HEK293 (cell line): ENCODE results near the gene XRN2.

Experiments
- GLIS1 ChIP-seq: fragments of 450-650 bp; formaldehyde crosslinking; IDR thresholded peaks from 2 replicates; pipeline ENCODE4 v1.5.1; 2016; ENCODE audit warnings: missing biosample characterization, missing genetic modification characterization
- ZBTB7A ChIP-seq: fragments of 450-650 bp; formaldehyde crosslinking; IDR thresholded peaks from 2 replicates; pipeline ENCODE4 v1.5.1; 2016; ENCODE audit warnings: low read depth, missing biosample characterization, missing genetic modification characterization
- ZNF274 ChIP-seq, 2 experiments: fragments of 200-500 bp in 1 of 2; fragments of 450-650 bp in 1 of 2; sonication (Bioruptor generic) in 1 of 2; formaldehyde crosslinking in 1 of 2; IDR thresholded peaks; 2 replicates each; pipeline versions ENCODE4 v1.5.1 to v1.6.1; 2014 to 2016; ENCODE audit warnings: borderline replicate concordance in 1 of 2, inconsistent platforms in 1 of 2, low read length in 1 of 2, missing biosample characterization in 1 of 2, missing genetic modification characterization in 1 of 2
- ZNF776 ChIP-seq: fragments of 450-650 bp; formaldehyde crosslinking; IDR thresholded peaks from 2 replicates; pipeline ENCODE4 v1.5.0; 2017; ENCODE audit warnings: missing biosample characterization, missing genetic modification characterization, borderline replicate concordance
- ZNF792 ChIP-seq: fragments of 450-650 bp; formaldehyde crosslinking; IDR thresholded peaks from 2 replicates; pipeline ENCODE4 v1.5.1; 2016; ENCODE audit warnings: missing biosample characterization, missing genetic modification characterization
- TF ChIP-seq, protein P1 (sequence below): fragments of 450-650 bp; formaldehyde crosslinking; IDR thresholded peaks from 2 replicates; pipeline ENCODE4 v1.5.1; 2016; ENCODE audit warnings: missing biosample characterization, missing genetic modification characterization
- TF ChIP-seq, protein P2 (sequence below): fragments of 450-650 bp; formaldehyde crosslinking; IDR thresholded peaks from 2 replicates; pipeline ENCODE4 v1.5.1; 2016; ENCODE audit warnings: missing biosample characterization, missing genetic modification characterization
- TF ChIP-seq, protein P3 (sequence below): fragments of 450-650 bp; formaldehyde crosslinking; IDR thresholded peaks from 2 replicates; pipeline ENCODE4 v1.5.1; 2016; ENCODE audit warnings: missing biosample characterization, missing genetic modification characterization

DNA sequence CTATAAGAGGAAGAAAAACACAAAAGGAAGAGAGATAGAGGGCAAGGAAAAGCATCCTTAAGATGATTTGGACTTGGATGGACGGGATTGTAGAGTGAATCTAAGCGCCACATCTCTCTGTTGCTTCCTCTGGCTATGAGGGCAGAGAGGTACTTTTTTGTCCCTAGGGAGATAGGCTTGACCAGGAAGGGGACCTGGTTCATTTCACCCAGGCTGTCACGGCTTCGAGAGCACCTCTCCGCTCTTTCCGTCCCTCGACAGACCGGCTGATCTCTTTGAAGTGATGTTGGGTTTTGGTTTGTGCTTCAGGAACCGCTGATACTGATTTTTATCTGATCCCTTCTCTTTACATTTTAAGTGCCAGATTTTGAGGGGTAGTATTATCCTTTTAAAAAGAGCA lies 74.6 kb downstream of the XRN2 start:
- TF ChIP-seq, protein P1, sequence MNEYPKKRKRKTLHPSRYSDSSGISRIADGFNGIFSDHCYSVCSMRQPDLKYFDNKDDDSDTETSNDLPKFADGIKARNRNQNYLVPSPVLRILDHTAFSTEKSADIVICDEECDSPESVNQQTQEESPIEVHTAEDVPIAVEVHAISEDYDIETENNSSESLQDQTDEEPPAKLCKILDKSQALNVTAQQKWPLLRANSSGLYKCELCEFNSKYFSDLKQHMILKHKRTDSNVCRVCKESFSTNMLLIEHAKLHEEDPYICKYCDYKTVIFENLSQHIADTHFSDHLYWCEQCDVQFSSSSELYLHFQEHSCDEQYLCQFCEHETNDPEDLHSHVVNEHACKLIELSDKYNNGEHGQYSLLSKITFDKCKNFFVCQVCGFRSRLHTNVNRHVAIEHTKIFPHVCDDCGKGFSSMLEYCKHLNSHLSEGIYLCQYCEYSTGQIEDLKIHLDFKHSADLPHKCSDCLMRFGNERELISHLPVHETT (tag by site-specific recombination), result no peak
- TF ChIP-seq ZNF776 (tag by site-specific recombination), result no peak
- TF ChIP-seq ZNF792, result no peak
- TF ChIP-seq, protein P2, sequence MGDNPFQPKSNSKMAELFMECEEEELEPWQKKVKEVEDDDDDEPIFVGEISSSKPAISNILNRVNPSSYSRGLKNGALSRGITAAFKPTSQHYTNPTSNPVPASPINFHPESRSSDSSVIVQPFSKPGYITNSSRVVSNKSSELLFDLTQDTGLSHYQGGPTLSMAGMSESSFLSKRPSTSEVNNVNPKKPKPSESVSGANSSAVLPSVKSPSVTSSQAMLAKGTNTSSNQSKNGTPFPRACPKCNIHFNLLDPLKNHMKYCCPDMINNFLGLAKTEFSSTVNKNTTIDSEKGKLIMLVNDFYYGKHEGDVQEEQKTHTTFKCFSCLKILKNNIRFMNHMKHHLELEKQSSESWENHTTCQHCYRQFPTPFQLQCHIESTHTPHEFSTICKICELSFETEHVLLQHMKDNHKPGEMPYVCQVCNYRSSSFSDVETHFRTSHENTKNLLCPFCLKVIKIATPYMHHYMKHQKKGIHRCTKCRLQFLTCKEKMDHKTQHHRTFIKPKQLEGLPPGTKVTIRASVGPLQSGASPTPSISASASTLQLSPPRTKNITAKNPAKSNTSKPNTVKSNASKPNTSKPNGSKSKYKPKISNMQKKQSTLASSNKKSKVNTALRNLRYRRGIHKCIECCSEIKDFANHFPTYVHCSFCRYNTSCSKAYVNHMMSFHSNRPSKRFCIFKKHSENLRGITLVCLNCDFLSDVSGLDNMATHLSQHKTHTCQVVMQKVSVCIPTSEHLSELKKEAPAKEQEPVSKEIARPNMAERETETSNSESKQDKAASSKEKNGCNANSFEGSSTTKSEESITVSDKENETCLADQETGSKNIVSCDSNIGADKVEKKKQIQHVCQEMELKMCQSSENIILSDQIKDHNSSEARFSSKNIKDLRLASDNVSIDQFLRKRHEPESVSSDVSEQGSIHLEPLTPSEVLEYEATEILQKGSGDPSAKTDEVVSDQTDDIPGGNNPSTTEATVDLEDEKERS (tag by site-specific recombination), result no peak
- TF ChIP-seq, protein P3, sequence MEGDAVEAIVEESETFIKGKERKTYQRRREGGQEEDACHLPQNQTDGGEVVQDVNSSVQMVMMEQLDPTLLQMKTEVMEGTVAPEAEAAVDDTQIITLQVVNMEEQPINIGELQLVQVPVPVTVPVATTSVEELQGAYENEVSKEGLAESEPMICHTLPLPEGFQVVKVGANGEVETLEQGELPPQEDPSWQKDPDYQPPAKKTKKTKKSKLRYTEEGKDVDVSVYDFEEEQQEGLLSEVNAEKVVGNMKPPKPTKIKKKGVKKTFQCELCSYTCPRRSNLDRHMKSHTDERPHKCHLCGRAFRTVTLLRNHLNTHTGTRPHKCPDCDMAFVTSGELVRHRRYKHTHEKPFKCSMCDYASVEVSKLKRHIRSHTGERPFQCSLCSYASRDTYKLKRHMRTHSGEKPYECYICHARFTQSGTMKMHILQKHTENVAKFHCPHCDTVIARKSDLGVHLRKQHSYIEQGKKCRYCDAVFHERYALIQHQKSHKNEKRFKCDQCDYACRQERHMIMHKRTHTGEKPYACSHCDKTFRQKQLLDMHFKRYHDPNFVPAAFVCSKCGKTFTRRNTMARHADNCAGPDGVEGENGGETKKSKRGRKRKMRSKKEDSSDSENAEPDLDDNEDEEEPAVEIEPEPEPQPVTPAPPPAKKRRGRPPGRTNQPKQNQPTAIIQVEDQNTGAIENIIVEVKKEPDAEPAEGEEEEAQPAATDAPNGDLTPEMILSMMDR (tag by site-specific recombination), result no peak
- no peak for TF ChIP-seq ZNF274 (IDR thresholded peaks at IDR 0.05; ENCODE audit: low read length)
- no peak for TF ChIP-seq ZNF274 (tag by site-specific recombination; IDR thresholded peaks at IDR 0.05; ENCODE audit: borderline replicate concordance)
- no peak for TF ChIP-seq GLIS1 (tag by site-specific recombination)
- TF ChIP-seq ZBTB7A (tag by site-specific recombination), result no peak
